GM19438 (cell line): Measurements from ENCODE around the gene ATP6V1F.
"Not testable (repeated sequence)": the region's sequence is repeated elsewhere in the genome, so short reads cannot be mapped to it uniquely, and the experiment has no call there.

Experiments
- ATAC-seq: cut with Tn5 transposase; IDR thresholded peaks from one replicate; pipeline ENCODE4 v1.9.1; 2021; ENCODE audit warnings: low read depth; ENCODE audit not compliant: unreplicated experiment

Gene ATP6V1F

DNA sequence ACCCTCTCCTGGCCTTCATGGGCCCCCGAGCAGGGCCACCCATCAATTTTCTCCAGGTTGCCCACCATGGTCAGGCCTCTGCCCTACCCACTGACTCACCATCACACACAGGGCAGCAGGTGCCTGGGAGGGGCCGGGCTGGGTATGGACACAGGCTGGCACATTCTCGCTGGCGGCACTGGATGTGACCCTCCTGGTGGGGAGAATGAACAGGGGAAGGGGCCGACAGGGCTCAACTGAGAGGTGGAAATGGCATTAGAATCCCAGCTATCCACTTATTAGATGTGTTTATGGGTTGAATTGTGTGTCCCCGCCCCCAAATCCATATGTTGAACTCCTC is 31.4 kb downstream of the ATP6V1F start:
- ATAC-seq: no peak

DNA sequence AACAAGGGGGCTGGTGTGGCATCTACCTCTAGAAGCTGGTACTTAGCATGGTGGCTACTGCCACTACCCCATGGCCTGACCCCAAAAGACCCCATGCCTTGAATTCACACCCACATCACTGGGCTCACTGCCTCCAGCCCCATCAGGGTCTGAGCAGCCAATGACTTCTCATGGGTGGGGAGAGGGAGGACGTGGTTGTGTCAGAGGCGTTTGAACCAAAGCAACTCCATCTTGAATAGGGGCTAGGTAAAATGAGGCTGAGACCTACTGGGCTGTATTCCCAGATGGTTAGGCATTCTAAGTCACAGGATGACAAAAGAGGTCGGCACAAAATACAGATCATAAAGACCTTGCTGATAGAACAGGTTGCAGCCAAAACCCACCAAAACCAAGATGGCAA is 32.7 kb downstream of the ATP6V1F start:
- ATAC-seq: no peak

DNA sequence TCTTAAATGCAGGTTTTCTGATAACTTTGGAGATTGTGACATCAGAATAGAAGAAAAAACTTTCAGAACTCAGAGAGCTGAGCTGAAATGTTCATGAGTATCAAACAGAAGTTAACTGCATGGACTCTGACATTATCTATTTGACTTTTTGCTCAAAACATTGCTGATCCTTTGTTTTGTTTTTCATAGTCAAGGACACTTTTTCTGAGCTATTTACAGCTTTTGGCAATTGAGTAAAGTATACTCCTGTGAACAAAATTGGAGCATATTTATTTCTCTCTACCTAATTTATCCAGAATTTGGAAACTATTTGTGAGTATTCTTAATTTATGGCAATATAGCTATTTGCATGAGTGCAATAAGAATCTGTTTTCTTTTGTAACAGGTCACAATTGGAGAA is 36.7 kb downstream of the ATP6V1F start:
- no peak for ATAC-seq

DNA sequence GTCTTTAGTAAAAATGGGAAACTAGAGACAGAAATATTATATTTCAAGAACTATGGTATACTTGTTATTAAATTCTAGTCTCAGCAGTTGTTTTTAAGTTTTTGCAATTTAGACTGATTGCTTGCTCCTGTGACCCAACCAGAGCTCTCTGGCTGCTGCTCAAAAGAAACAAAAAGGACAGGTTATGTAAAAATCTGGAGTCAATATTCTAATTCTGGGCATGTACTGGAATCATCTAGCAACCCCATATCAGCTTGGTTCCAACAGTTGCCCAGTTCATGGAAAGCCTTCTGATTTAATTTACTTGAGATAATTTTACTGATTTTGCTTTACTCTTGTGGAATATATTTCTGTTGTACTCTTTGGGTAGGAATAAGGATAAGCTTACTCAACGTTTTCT is 37.6 kb downstream of the ATP6V1F start:
- ATAC-seq: no peak

DNA sequence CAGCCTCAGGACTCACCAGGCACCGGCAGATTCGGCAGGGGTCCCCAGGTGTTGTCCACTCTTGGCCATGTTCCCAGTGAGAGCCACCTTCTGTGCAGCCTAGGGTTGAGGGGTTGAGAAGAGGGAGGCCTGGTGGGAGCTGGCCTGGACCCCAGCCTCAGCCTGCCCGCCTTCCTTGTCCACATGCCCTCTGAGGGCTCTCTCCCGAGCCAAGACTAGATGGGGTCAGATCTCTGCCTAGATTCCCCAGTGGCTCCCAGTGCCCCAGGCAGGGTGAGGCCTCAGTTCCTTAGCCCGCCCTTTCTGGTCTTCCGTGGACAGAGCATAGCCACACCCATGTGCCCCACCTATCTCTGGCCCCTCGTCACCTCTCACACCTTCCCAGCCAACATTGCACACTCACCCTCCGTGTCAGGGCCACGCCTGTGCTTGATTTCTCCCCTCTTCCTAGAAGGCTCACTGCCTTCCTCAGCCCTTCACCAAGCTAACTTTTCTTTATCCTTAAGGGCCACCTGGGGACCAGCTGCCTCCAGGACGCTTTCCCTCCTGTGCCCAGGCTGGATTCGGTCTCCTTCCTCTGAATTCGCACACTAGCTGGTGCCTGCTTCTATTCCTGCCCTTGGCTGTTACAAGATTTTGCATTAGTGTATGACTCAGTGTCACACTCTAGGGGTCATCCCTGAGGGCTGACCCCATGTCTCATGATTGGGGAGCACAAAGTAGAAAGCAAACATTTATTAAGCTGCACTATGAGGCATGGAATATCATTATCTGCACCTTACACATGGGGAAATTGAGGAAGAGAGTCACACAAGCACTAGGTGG is 40.3 kb downstream of the ATP6V1F start:
- ATAC-seq: no peak

DNA sequence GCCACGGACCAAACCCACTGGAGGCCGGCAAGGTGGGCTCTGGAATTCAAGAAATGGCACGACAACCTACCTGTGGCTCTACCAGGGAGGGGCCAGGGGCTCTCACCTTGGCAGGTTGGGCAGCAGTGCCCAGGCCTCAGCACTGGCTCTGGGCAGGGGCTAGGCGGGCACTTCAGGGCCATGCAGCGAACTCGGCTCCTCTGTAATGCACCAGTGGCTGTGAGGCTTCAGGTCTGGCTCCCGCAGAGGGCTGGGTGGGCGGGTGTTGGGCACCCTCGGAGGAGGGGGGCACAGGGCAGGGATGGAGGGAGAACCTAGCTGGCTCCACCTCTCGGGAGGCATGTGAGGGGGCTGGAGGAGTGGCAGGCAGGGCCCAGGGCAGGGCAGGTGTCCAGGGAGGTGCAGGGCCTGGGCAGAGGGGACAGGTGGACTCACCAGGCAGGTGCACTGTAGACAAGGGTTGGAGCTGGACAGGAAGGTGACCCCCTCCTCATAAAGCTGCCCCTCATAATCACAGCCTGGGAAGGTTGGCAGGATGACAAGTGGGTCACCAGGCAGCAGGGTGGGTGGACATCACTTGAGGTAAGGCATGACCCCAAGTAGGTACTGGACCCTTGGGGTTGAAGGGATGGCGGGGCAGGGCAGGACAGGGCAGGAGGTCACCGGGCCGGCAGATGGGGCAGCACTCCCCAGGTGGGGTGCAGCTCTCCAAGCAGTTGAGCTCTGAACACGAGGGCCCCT is 41.1 kb downstream of the ATP6V1F start:
- no peak for ATAC-seq

DNA sequence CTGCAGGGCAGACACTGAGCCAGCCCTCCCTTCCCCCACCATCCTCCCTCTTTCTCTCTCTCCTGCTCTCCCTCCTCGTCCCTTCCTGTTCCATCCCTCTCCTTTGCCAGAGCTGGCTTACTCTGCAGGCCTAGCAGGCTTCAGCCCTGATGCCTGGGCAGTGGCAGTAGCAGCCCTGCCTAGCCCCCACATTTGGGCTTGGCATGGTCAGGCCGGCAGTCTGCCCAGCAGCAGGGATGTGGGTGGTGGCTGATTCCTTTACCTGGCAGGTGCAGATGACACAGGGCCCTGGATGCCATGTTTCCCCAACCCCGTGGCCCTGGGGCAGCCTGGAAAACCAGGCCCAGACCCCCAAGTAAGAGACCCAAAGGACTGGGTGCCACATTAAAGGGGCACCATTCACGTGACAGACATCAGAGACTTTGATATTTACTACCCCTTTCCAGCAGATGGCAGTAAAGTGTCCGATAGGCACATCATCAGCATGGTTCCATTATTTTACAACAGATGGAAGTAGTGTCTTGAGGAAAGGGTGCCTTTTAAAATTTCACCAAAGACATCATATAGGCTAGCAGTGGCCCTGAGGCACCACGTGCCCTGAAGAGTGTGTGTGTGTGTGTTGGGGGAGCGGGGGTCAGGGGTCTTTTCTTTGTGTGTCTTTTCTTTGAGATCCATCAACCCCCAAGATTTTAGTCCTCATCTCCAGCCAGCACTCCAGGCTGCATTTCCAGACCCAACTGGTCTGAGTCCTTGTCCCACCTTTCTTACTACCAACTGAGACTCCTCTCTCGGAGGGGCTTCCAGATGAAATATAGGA is 41.9 kb downstream of the ATP6V1F start:
- peak; percentile 60 for ATAC-seq

DNA sequence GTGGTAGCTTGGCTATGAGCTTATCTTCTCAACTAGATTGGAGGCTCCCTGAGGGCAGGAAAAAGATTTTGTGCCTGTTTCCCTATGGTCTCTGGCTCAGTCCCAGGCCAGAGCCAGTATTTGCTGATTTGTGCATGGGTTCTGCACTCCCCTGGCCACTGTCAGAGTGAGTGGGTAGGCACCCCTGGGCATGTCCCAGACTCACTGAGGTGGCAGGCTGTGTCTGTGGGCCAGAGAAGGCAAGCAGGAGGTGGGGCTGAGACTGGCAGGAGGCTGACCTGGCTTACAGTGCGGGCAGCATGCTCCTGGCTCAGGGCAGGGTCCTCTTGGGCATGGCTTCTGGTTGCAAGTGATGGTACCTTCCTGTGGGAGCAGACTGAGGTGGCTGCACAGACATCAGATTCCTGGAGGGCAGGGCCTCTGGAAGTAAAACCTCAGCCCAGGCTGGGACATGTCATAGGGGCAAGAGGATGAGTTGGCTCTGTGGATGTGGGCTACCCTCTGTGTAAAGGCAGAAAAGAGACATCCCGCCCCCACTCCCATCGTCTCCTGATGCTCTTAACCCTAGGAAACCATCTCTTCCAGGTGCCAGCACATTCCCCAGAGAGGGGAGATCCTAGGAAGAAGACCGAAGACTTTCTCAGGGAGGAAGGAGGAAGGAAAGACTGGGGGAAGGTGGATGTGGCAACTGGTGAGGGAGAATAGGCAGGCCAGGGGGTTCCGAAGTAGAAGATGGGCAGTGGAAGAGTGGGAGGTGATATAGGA is 43.5 kb downstream of the ATP6V1F start:
- no peak for ATAC-seq

DNA sequence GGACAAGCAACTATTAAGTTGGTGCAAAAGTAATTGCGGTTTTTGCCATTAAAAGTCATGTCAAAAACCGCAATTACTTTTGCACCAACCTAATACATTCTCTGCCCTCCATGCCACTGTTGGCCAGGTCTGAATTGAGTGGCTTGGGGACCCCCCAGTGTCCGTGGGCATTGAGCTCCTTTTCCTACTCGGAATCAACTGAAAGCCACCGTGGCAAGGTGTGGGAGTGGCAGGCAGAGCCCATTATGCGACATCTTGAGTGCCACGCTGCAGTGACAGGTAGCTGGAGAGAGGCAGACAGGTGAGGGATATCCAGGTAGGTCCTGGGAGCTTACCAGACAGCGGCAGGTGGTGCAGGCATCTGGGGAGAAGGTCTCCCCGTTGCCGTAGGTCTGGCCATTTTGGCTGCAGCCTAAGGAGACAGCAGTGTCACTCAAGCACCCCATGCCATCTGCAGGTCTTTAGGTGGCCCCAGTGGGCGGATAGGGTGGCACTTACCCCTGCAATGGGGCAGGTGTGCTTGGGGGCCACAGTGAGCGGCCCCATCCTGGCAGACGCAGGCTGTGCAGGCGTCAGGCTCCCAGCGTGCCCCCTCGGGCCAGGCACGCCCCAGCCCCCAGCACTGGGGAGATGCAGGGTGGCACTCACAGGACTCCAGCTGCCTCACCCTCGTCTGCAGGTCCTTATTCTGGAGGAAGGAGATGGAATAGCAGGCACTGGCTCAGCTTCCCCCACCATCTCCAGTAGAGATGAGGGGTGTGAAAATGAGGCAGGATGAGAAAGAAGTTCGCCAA is 44.3 kb downstream of the ATP6V1F start:
- ATAC-seq: no peak

DNA sequence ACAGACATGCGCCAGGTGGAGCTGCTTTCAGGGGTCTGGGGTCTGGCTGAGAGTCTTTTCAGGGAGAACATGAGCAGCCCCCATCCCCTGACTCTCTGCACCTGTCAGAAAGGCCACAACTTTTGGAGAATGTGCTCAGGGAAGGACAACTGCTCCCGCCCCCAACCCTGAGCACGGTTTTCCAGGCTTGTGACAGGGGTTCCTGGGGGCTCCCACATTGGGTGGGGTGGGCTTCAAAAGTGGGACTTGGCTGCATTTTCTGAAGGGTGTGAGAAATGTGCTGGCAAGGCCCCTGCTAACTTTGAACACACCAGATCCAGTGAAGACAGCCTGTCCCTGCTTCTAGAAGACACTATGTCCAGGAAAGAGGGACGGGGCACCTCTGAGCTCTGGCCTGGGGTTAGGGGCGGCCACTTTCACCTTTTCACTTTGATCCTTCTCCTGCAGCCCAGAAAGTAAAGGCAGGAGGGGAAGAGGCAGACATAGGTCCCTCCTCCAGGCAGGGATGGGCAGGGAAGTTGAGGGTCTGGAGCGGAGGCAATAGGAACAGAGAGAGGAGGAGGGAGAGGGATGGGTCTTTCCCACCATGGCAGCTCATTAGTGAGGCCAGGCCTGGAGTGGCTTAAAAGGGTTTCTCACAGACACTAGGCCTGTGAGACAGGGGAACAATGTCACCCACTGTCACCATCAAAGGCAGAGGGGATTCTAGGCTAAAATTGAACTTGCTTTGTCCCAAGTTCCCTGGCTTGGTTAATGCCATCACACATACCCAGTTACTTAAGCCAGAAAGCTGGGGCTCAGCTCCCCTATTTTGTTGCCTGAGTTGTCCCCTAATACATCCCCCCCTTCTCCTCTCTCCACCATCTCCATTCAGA is 46.3 kb downstream of the ATP6V1F start:
- ATAC-seq: no peak

DNA sequence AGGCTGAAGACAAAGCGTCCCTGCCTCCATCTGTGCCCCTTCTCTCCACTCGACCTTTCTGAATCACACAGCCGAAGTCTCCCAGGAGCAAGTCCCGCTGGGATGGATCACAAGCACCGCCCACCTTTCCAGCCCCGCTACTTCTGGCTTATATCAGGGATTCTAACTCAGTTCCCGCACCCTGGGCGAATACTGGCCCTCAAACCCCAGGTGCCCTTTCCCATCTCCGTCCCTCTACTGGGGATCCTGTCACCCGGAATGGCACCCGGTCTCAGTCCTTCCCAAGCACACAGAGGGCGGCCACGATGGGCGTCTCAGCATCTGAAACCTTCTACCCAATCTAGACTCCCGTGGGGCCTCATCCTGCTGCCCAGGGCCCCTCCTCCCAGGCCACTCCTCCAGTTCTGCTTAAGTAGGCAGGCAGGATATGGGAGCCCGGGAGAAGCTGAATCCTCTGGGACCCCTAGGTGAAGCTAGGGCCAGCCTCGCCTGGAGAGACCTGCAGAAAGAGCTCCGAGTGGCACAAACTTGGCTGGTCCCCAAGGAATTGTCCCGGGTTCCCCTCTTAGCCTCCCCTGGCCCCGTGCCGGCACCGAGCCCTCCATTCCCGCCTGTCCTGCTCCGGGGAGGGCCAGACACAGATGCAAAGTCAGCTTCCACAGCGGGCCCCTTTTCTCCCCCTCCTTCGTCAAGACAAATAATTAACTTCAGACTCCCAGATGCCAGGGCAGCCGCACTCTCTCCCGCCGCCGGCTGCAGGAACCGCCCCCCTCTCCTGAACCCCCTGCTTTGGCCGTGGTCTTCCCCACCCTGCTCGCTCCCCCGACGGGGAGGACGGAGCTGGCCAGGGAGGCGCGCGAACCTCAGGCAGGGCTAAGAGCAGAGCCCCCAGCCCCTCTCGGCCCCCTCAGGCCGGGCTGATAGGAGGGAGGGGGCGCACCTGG is 47.2 kb downstream of the ATP6V1F start:
- no peak for ATAC-seq

DNA sequence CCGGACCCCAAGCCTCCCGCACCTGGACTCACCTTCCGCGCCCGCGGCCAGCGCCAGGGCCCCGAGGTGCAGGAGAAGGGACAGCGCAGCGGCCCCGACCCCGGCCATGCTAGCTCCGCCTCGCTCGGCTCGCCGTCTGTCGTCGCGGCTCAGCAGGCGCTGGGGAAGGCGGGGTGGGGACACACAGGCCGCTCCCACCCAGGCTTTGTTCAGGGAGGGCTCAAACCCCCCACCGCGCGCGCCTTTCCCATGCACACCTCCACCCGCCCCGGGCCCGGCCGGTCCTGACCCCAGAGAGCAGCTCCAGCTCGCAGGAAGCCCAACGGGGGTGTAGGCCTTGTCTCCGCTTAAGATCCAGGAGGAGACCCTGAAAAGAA is 47.9 kb downstream of the ATP6V1F start, which contains the start of gene KCP:
Gene KCP, minus strand, starts transcription at position 141 of the 377 bp plus-strand sequence. Its CDS starts 33 bp downstream, at position 108.
- ATAC-seq: no peak

DNA sequence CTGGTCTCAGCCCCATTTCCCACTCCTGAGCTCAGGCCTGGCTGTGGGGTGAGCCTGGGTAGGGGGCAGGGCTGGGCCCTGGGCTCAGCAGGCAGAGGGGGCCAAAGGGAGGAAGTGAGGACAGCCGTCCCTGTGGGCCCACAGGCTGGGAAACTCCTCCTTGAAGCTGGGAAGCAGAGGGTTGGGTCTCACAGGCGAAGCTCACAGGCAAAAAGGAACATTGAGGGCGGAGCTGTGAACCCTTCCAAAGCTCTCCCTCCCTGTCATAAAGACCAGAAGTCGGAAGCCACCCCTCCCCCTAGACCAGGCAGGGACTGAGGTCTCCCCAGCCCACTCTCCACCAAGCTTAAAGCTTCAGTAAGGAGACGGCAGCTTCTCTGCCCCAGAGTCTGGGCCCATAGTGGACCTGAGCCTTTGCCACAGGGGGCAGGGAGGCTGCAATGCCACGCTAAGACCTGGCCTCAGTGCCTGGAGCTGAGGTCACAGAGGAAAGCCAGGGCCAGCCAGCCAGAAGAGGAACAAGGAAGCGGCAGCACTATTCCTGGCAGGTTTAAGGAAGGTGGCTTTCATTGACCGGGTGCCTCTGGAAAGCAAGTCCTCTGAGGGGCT is 48.9 kb downstream of the ATP6V1F start:
- no peak for ATAC-seq

DNA sequence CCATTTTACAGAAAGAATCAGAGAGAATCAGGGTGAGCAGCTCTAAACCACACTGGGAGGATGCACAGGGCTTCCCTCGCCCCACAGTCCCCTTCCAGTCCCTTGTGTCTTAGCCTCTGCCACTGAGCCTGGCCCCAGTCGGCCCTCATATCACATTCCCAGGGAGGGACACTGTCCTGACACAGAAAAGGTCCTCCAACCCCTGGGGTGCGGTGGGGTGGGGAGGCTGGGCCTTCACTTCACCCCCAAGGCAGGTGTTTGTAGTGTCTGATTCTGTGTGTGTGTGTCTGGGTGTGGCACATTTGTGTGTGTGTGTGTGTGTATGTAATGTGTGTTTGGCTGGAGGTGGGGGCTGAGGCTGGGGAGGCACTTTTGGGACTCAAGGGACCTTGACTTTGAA is 49.6 kb downstream of the ATP6V1F start:
- no peak for ATAC-seq

DNA sequence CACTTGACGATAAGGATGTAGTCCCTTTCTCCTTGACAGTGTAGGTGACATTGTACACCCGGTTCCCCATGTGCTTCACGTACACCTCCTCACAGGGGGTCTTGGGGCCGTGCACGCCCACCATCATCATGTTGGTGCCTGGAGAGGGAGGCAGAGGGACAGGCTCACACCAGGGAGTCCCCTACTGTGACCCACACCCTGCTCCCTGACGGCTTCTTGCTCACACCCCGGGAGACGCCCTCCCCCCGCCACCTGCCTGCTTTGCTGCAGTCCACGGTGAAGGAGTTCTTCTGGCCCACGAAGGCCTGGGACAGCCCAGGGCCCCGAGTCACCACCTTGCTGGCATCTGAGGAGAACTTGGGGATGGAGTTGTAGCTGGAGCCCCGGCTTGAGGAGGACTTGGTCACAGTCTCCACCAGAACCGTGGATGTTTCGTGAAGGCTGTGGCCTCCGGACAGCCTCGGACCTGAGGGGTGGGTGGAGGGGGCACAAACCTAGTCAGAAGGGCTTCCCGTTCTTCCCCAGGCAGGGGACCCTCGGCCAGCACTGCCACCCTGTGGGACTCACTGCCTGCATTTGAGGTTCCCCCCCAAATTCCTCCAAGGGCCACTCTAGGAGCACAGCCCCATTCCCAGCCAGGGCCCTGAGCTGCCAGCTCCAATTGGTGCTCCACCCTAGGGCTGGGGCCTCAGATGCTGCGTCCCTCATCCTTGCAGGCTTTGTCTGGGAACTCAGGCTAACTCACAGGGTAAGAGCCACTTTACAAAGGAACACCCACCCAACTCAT is 50.2 kb downstream of the ATP6V1F start:
- ATAC-seq: not testable (repeated sequence)

DNA sequence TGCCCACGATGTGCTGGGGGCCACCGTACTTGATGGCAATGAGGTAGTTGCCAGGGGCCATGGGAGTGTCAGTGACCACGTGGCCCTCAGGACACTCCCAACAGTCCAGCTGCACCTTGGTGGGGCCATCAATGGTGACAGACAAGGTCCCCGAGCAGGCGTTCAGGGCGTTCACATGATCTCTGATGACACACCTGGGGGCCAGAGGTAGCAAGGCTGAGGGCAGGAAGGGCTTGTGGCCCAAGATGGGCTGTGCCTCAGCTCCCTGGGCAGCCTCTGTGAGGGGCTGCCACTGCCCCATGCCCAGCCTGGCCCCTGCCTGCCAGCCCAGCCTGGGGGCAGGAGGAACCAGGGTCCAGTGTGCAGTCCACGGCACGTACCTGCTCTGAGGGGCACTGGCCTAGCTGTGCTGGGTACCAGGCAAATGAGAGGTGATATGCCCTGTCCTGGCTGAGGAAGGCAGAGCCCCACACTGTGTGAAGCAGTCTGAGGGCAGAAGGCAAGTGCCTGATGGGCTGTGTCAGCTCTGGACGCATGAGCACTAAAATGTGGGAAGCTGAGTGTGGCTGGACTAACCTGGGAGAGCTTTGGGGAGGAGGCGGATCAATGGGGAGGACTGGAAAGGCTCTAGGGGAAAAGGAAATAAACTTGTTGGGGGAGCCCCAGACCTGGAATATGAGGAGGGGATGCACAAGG is 51.4 kb downstream of the ATP6V1F start:
- ATAC-seq: no peak
